Measurements from ENCODE around the gene PHACTR1. TPM values are rescaled to one million over a fixed set of nuclear protein-coding genes. Genes with fewer than 3 reads are reported as not detected.

Gene PHACTR1
- total and polyA plus RNA-seq, 2 of the 4 experiments (the other 2 are of a cell fraction), result not detected

DNA sequence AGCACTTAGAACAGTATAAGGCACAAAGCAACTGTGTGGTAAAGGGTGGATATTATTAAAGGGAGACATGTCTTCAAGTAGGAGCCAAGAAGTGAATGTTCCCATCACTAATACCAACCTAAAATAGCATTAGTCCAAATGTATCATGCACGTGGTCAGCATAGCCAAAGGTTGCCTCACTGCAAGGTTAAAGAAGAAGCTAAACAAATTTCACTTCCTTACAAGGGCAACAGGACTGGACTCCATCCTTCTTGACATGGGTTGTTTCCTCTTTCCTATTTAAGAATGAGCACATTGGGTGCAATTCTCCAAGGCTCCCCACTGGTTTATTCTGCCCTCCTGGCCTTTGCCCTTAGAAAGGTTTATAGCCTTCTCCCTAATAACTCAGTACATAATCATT is 186.7 kb downstream of the PHACTR1 start:
- Histone ChIP-seq H2BK20ac (ENCODE audit: low read depth, low read length) (no peak overlapping the region), H2AK5ac (ENCODE audit: low read depth, low read length) (no peak overlapping the region), H3K9ac (ENCODE audit: low read depth, low read length) (no peak overlapping the region), H3K56ac (ENCODE audit: extremely low read depth, insufficient read depth, low read length) (no peak overlapping the region), H4K8ac (ENCODE audit: low read depth in 2 of 2, low read length in 2 of 2) (no peak overlapping the region), H3K4me1 (ENCODE audit: control insufficient read depth, insufficient read depth, low read length) (no peaks in the 10 kb centered on the region), H4K20me1 (ENCODE audit: insufficient read depth, low read length) (no peaks in the 10 kb centered on the region), H3K27ac (ENCODE audit: insufficient read depth, low read length) (no peak overlapping the region), H2BK120ac (ENCODE audit: low read depth, low read length) (no peak overlapping the region), H3K14ac (replicated peaks; ENCODE audit: low read depth, low read length) (no peak overlapping the region), H4K5ac (ENCODE audit: low read depth, low read length) (no peak overlapping the region), H2BK5ac (ENCODE audit: low read depth, low read length, poor library complexity, severe bottlenecking) (no peak overlapping the region), H3K27me3 (ENCODE audit: control insufficient read depth, insufficient read depth, low read length) (no peaks in the 10 kb centered on the region), H3K23ac (ENCODE audit: low read depth, low read length) (no peak overlapping the region), H3K9me1 (ENCODE audit: insufficient read depth, low read length) (no peaks in the 10 kb centered on the region), H2BK15ac (ENCODE audit: low read depth, low read length) (no peak overlapping the region), H2AK9ac (replicated peaks; ENCODE audit: low read depth, low read length, poor library complexity) (no peak overlapping the region), H3K9me3 (ENCODE audit: control insufficient read depth, insufficient read depth, low read length) (no peaks in the 10 kb centered on the region; the same call in 1 of the 2 replicates), H3K4me3 (ENCODE audit: insufficient read depth, low read depth, low read length) (no peak overlapping the region), H3K36me3 (ENCODE audit: control insufficient read depth, insufficient read depth, low read length) (no peaks in the 10 kb centered on the region), H3K79me1 (ENCODE audit: low read depth in 1 of 2, low read length in 2 of 2) (no peaks in the 10 kb centered on the region), H3K18ac (ENCODE audit: low read depth, low read length) (no peak overlapping the region), H4K91ac (ENCODE audit: insufficient read depth, low read depth, low read length) (no peak overlapping the region), H3K4ac (ENCODE audit: low read depth, low read length) (no peak overlapping the region), H3K4me2 (ENCODE audit: low read depth, low read length) (no peak overlapping the region), H2AFZ (replicated peaks; ENCODE audit: low read length, poor library complexity) (no peak overlapping the region)
- ChIA-PET CTCF (no interaction called here), POLR2A (ENCODE audit: unreplicated experiment) (no interaction called here)
- dilution Hi-C loops (cut with HindIII; ENCODE audit: low sequenced_read_pairs, unreplicated experiment), result no loop called here
- DNase-seq, result no peak
- intact Hi-C loops (cut with micrococcal nuclease), result no loop called here
- in situ Hi-C loops (cut with MboI; ENCODE audit: low sequenced_read_pairs), result no loop called here
- no CpG with 5 or more reads among the region's 1 CpG for WGBS, 2 experiments (ENCODE audit: extremely low coverage in 2 of 2, insufficient read length in 1 of 2)
- no TSS peak for BruUV-seq (replicated peaks)
- ATAC-seq (ENCODE audit: low read depth), result no peak
- no peak for TF ChIP-seq CHD1 (IDR thresholded peaks at IDR 0.05; ENCODE audit: low read depth, low read length)
- TF ChIP-seq USF2 (IDR thresholded peaks at IDR 0.05; ENCODE audit: low read depth, low read length), result no peak
- TF ChIP-seq FOS (IDR thresholded peaks at IDR 0.05; ENCODE audit: low read depth, low read length), result no peak
- TF ChIP-seq RAD21 (IDR thresholded peaks at IDR 0.05; ENCODE audit: low read length), result no peak
